Choroid plexus epithelial cell (primary cell): Measurements from ENCODE around the gene KIFC3.
A peak's percentile ranks its signal among the peaks of the same experiment; 100 is the strongest.
"Not testable (repeated sequence)": the region's sequence is repeated elsewhere in the genome, so short reads cannot be mapped to it uniquely, and the experiment has no call there.

Experiments used
- DNase-seq: peaks from one replicate; pipeline ENCODE4 v3.0.0-alpha.2; 2010; ENCODE audit warnings: low read depth
- H3K4me3 ChIP-seq: 2 replicates; pipeline ENCODE4 v1.5.1; 2011; ENCODE audit warnings: low read depth, mild to moderate bottlenecking, control low read depth, low read length, moderate library complexity
- CTCF ChIP-seq: conservative IDR thresholded peaks from 2 replicates; pipeline ENCODE4 v1.5.1; 2011; ENCODE audit warnings: low read depth, mild to moderate bottlenecking, control low read depth, inconsistent platforms, low read length, moderate library complexity

The KIFC3 gene

GRCh38 chr16:57815987-57816745 lies 13.9 kb upstream of the KIFC3 start:
- peak; percentile 96 for DNase-seq
- H3K4me3 ChIP-seq = no peak overlapping the region
- no peak for TF ChIP-seq CTCF

GRCh38 chr16:57814896-57815295 lies 12.6 kb upstream of the KIFC3 start:
- DNase-seq = no peak
- no peak overlapping the region for H3K4me3 ChIP-seq
- no peak for TF ChIP-seq CTCF

GRCh38 chr16:57813466-57813865 lies 11.2 kb upstream of the KIFC3 start:
- no peak overlapping the region for H3K4me3 ChIP-seq
- DNase-seq = no peak
- no peak for TF ChIP-seq CTCF

GRCh38 chr16:57811340-57811739 lies 9.0 kb upstream of the KIFC3 start:
- H3K4me3 ChIP-seq, DNase-seq: not testable (repeated sequence)

- no peak for TF ChIP-seq CTCF
- H3K4me3 ChIP-seq = no peak overlapping the region
- DNase-seq = peak; percentile 94
Measured at GRCh38 chr16:57810197-57811031, 8.1 kb upstream of the KIFC3 start.

GRCh38 chr16:57809276-57810196 lies 7.2 kb upstream of the KIFC3 start:
- no peak for DNase-seq
- TF ChIP-seq CTCF = no peak
- no peak overlapping the region for H3K4me3 ChIP-seq
